GM23338 (cell line): ENCODE data around the gene OR52I2.

Experiments
- CREB1 ChIP-seq: fragments of 250-450 bp; sonication (Bioruptor Pico); IDR thresholded peaks from 2 replicates; pipeline ENCODE4 v1.5.0; 2020; ENCODE audit warnings: low read depth, mild to moderate bottlenecking, moderate library complexity
- CTCF ChIP-seq, 2 experiments: fragments of 200-600 bp in 1 of 2; sonication (generic) in 1 of 2; conservative IDR thresholded peaks; 2 replicates each; pipeline versions ENCODE4 v1.5.1 to v1.6.1; 2016 to 2017; ENCODE audit warnings: antibody characterized with exemption in 2 of 2, low read depth in 2 of 2, mild to moderate bottlenecking in 2 of 2, moderate library complexity in 1 of 2
- ETS1 ChIP-seq: IDR thresholded peaks from 2 replicates; pipeline ENCODE4 v1.6.1; 2016; ENCODE audit warnings: antibody characterized with exemption
- EZH2 ChIP-seq: fragments of 200-600 bp; sonication (generic); IDR thresholded peaks from one replicate; pipeline ENCODE4 v1.8.0; 2017; ENCODE audit warnings: antibody characterized with exemption, mild to moderate bottlenecking, low read depth; ENCODE audit not compliant: unreplicated experiment
- EZH2phosphoT487 ChIP-seq: fragments of 200-600 bp; sonication (generic); IDR thresholded peaks from one replicate; pipeline ENCODE4 v1.8.1; 2018; ENCODE audit warnings: antibody characterized with exemption; ENCODE audit not compliant: unreplicated experiment
- JUNB ChIP-seq: IDR thresholded peaks from one replicate; pipeline ENCODE4 v1.6.1; 2016; ENCODE audit warnings: antibody characterized with exemption; ENCODE audit not compliant: unreplicated experiment
- POLR2AphosphoS5 ChIP-seq: IDR thresholded peaks from 2 replicates; pipeline ENCODE4 v1.6.1; 2016; ENCODE audit warnings: antibody characterized with exemption, low read depth
- REST ChIP-seq: IDR thresholded peaks from one replicate; pipeline ENCODE4 v1.6.1; 2018; ENCODE audit warnings: antibody characterized with exemption; ENCODE audit not compliant: unreplicated experiment
- STAT1 ChIP-seq: IDR thresholded peaks from one replicate; pipeline ENCODE4 v1.6.1; 2016; ENCODE audit warnings: antibody characterized with exemption; ENCODE audit not compliant: unreplicated experiment
- ZNF114 ChIP-seq: fragments of 250-450 bp; sonication (Bioruptor Pico); IDR thresholded peaks from 2 replicates; pipeline ENCODE4 v1.5.0; 2020; ENCODE audit warnings: mild to moderate bottlenecking, moderate library complexity

GRCh38 chr11:4637662-4638047, 56.1 kb downstream of the OR52I2 start:
- no peak for TF ChIP-seq CTCF (conservative IDR thresholded peaks at IDR 0.05; ENCODE audit: low read depth in 2 of 2)
- TF ChIP-seq EZH2, result no peak
- TF ChIP-seq EZH2phosphoT487, result no peak
- TF ChIP-seq REST, result no peak
- TF ChIP-seq POLR2AphosphoS5, result no peak
- no peak for TF ChIP-seq JUNB
- no peak for TF ChIP-seq CREB1
- TF ChIP-seq ZNF114 (CRISPR knock-in tag), result no peak
- no peak for TF ChIP-seq STAT1
- no peak for TF ChIP-seq ETS1
